GM19467 (cell line): ENCODE results near the gene ZC3H10.

Source experiments
- ATAC-seq: cut with Tn5 transposase; IDR thresholded peaks from one replicate; pipeline ENCODE4 v1.9.1; 2021; ENCODE audit warnings: mild to moderate bottlenecking, moderate library complexity; ENCODE audit not compliant: unreplicated experiment

Gene ZC3H10

DNA sequence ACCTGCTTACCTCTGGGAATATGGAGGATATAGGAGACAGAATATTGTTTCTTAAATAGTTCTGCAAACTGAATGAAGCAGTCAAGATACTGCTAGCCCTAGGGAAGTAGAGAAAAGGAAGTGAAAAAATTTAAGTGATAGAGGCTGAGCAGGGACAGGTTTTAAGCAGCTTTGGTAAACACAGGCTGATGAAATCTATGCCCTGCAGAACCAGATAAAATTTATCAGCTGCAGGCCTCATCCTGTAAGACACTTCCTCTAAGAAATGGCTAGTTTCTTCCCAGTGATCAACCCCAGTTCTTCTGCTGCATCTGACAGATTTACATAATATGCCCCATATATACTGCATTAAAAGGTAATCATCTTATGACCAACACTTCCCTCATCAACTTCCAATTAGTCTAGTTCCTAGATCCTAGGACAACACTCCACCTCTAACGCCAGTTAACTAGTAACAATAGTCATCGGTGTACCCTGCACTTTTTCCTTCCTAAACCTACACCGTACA lies 8.7 kb downstream of the ZC3H10 start:
- ATAC-seq: no peak

GRCh38 chr12:56127485-56127887 lies 9.4 kb downstream of the ZC3H10 start:
- no peak for ATAC-seq

GRCh38 chr12:56127888-56128669 lies 10.0 kb downstream of the ZC3H10 start, which contains the start of gene ESYT1:
Gene ESYT1, plus strand, starts transcription at chr12:56128267. Its CDS starts 53 bp downstream, at chr12:56128320.
- peak; percentile 83 for ATAC-seq

DNA sequence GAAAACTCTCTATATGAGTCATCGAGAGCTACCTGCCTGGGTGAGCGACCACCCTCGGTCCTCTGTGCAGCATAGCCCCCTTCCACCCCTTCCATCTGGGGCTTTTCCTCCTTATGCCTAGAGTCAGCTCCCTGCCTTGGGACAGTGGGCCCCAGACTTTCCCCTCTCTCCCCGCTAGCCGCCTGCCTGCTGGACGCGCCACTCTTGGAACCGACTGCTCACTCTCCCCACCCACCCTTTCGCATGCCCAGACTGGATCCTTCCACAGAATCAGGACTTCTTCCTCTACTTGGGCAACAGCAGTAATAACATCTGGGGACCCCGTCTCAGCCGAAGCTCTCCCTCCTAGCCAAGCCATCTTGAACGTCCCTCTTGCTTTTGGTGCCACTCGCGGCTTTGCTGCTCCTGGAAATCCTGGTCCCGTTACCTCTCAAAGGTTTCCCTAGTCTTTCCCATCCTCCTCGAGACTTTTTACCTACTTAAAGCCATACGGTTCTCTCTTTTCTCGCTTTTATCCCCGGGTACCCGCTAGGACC lies 10.7 kb downstream of the ZC3H10 start:
- ATAC-seq: no peak

DNA sequence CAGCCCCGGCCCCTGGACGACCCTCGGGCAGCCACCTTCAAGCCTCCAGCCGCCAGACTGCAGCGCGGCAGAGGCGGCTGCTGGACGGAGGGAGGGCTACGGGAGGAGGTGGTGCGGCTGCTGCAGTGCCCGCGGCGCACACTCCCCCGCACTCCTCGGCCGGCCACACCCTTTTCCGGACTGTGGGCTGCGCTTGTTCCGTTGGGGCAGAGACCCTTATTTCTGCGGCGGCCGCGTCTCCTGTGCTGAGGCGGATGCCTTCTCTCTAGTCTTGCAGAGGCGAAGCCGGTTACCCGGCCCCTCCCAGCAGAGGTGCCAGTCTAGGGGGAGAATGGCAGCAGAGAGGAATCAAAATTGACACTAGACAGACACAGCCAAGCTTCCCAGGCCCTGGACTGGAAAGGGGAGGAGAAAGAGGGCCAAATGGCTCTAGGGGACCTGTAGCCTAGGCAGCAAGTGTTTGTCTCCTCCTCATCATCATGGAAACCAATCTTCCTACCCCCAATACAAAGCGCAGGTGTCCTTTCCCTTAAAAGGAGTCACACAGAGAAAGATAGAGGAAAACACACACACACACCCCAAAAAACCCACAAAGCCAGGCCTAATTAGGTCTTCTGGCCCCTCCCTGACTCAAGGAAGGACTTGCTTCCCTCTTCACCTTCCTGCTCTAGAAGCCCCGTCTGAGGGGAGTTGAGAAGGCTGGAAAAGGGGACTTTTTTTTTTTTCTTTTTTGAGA lies 11.3 kb downstream of the ZC3H10 start:
- ATAC-seq: peak; percentile 25

DNA sequence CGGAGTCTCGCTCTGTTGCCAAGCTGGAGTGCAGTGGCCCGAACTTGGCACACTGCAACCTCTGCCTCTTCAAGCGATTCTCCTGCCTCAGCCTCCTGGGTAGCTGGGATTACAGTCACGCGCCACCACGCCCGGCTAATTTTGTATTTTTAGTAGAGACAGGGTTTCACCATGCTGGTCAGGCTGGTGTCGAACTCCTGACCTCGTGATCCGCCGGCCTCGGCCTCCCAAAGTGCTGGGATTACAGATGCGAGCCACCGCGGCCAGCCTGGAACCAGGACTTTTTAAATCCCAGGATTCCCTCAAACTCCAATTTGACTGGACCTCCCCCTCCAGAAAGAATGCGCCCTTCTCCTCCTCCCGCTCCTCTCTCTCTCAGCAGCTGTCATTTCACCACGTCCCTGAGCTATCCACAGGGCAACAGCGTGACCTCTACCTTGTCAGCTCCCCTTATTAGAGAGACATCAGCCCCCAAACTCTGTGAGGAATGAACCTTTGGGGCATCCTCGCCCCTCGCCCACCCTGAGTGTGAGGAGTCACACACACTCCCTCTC lies 12.0 kb downstream of the ZC3H10 start:
- ATAC-seq: no peak

- no peak for ATAC-seq
Measured at GRCh38 chr12:56130876-56131275, 12.8 kb downstream of the ZC3H10 start.

- no peak for ATAC-seq
Measured at GRCh38 chr12:56134897-56135296, 16.8 kb downstream of the ZC3H10 start.

DNA sequence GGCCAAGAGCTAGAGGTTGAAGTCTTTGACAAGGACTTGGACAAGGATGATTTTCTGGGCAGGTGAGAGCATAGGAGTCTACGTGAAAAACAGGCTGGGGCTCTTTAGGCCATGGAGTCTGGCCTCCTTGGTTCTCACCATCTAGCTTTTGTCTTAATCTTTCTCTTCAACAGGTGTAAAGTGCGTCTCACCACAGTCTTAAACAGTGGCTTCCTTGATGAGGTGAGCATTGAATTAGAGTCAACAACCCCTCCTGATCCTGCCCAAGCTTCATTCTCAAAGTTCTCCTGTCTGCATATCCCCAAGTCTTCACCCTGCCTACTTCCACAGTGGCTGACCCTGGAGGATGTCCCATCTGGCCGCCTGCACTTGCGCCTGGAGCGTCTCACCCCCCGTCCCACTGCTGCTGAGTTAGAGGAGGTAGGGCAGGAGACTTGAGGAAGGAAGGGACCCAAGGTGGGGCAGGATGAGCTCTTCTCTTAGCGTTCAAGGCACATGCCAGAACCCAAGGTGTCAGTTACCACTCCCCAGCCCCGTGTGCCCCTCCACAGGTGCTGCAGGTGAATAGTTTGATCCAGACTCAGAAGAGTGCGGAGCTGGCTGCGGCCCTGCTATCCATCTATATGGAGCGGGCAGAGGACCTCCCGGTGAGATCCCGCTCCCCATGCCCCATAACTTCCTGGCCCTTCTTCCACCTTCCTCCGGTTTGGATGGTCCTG lies 19.9 kb downstream of the ZC3H10 start:
- no peak for ATAC-seq

- no peak for ATAC-seq
Measured at GRCh38 chr12:56141946-56142784, 24.1 kb downstream of the ZC3H10 start.

- ATAC-seq: no peak
Measured at GRCh38 chr12:56143217-56143616, 25.2 kb downstream of the ZC3H10 start.

DNA sequence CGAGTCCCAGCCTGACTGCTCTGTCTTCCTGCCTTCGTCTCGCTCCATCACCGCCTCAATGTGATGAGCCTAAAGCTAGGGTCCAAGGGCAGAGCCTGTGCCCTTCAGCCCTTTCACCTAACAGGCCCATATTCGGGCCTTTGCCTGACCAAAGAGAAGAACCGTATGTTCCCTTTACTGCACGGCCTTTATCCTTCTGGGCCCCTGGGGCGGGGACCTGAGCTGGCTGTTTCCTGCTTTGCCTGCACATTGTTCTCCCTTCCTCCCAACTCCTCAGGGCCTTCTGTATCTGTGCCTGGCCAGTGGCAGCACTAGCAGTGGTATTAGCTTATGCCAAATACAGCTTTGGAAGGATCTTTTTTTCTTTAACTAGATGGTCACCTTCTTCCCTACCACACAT lies 25.8 kb downstream of the ZC3H10 start:
- no peak for ATAC-seq

DNA sequence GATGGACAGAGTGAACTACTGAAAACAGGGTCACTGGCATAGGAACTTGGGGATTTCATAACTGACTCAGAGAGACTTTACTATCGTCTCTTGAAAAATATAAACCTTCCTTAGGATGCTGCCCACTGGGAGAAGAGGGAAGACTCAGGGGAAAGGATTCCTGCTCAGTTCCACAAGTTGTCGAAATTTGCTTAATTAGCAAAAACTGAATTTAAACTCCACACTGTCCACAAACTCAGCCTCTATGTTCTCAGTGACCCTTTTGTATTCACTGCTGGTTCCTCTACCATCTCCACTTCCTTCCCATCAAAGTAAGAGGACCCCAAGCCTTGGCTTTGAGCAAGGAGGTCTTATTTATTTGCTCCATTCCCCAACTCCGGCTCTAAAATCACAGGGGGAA lies 27.2 kb downstream of the ZC3H10 start:
- no peak for ATAC-seq

GRCh38 chr12:56146492-56147460 lies 28.7 kb downstream of the ZC3H10 start:
- ATAC-seq: no peak

- no peak for ATAC-seq
Measured at GRCh38 chr12:56150563-56150962, 32.5 kb downstream of the ZC3H10 start.

GRCh38 chr12:56151672-56152131 lies 33.6 kb downstream of the ZC3H10 start:
- peak; percentile 51 for ATAC-seq

GRCh38 chr12:56152132-56152755 lies 34.2 kb downstream of the ZC3H10 start, which contains the start of gene MYL6B:
Gene MYL6B, plus strand, starts transcription at chr12:56152587. Its CDS starts 1,332 bp downstream, at chr12:56153919.
- peak; percentile 70 for ATAC-seq
